Ishikawa (cell line): Measurements from ENCODE around the gene TMUB1.

ENCODE experiments used
- CEBPB ChIP-seq: IDR thresholded peaks from 2 replicates; pipeline ENCODE4 v1.6.1; 2012
- CREB1 ChIP-seq: IDR thresholded peaks from 2 replicates; pipeline ENCODE4 v1.6.1; 2012; ENCODE audit warnings: low read depth
- EGR1 ChIP-seq: IDR thresholded peaks from 2 replicates; pipeline ENCODE4 v1.6.1; 2012
- EP300 ChIP-seq: IDR thresholded peaks from 2 replicates; pipeline ENCODE4 v1.6.1; 2012; ENCODE audit warnings: borderline replicate concordance
- FOXM1 ChIP-seq: IDR thresholded peaks from 2 replicates; pipeline ENCODE4 v1.6.1; 2012; ENCODE audit warnings: low read depth, borderline replicate concordance
- NFIC ChIP-seq: IDR thresholded peaks from 2 replicates; pipeline ENCODE4 v1.6.1; 2012
- RAD21 ChIP-seq: IDR thresholded peaks from 2 replicates; pipeline ENCODE4 v1.6.1; 2012; ENCODE audit warnings: low read depth
- TAF1 ChIP-seq: IDR thresholded peaks from 2 replicates; pipeline ENCODE4 v1.6.1; 2012; ENCODE audit warnings: low read depth, mild to moderate bottlenecking
- TCF12 ChIP-seq: IDR thresholded peaks from 2 replicates; pipeline ENCODE4 v1.6.1; 2012; ENCODE audit warnings: low read depth
- TEAD4 ChIP-seq: IDR thresholded peaks from 2 replicates; pipeline ENCODE4 v1.6.1; 2012
- YY1 ChIP-seq: IDR thresholded peaks from 2 replicates; pipeline ENCODE4 v1.6.1; 2012; ENCODE audit warnings: low read depth
- ZBTB7A ChIP-seq: IDR thresholded peaks from 2 replicates; pipeline ENCODE4 v1.6.1; 2012; ENCODE audit warnings: low read depth
- TF ChIP-seq, protein P1 (sequence below): IDR thresholded peaks from 2 replicates; pipeline ENCODE4 v1.6.1; 2012
- TF ChIP-seq, protein P2 (sequence below): IDR thresholded peaks from 2 replicates; pipeline ENCODE4 v1.6.1; 2012
- TF ChIP-seq, protein P3 (sequence below): IDR thresholded peaks from 2 replicates; pipeline ENCODE4 v1.6.1; 2012; ENCODE audit warnings: low read depth, mild to moderate bottlenecking

The TMUB1 gene

DNA sequence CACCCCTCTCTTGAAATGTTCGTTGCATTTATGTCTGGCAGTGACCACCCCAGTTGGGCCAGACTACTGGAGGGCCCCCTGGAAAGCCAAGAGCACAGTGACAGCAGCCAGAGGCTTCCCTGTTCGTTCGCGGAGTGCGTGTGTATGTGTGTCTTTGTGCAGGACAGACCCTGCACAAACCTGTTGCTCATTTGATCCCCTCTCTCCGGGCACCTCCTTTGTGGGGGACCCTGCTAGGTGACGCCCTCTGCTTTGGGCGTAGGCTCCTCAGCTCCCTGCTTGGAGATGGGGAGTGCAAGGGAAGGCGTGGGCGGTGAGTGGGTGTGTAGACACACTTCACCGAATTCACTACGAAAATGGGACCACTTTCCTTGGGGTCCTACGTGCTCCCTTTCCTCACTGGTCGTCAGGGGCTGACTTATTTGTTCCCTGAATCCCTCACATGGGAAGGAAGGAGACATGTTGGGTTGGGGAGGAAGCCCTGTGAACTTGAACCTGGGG is 41.7 kb upstream of the TMUB1 start:
- TF ChIP-seq ZBTB7A = no peak
- TF ChIP-seq TEAD4 = no peak
- TF ChIP-seq, protein P1, sequence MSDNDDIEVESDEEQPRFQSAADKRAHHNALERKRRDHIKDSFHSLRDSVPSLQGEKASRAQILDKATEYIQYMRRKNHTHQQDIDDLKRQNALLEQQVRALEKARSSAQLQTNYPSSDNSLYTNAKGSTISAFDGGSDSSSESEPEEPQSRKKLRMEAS = no peak
- TF ChIP-seq, protein P2, sequence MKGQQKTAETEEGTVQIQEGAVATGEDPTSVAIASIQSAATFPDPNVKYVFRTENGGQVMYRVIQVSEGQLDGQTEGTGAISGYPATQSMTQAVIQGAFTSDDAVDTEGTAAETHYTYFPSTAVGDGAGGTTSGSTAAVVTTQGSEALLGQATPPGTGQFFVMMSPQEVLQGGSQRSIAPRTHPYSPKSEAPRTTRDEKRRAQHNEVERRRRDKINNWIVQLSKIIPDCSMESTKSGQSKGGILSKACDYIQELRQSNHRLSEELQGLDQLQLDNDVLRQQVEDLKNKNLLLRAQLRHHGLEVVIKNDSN = no peak
- TF ChIP-seq EP300 = no peak
- TF ChIP-seq, protein P3, sequence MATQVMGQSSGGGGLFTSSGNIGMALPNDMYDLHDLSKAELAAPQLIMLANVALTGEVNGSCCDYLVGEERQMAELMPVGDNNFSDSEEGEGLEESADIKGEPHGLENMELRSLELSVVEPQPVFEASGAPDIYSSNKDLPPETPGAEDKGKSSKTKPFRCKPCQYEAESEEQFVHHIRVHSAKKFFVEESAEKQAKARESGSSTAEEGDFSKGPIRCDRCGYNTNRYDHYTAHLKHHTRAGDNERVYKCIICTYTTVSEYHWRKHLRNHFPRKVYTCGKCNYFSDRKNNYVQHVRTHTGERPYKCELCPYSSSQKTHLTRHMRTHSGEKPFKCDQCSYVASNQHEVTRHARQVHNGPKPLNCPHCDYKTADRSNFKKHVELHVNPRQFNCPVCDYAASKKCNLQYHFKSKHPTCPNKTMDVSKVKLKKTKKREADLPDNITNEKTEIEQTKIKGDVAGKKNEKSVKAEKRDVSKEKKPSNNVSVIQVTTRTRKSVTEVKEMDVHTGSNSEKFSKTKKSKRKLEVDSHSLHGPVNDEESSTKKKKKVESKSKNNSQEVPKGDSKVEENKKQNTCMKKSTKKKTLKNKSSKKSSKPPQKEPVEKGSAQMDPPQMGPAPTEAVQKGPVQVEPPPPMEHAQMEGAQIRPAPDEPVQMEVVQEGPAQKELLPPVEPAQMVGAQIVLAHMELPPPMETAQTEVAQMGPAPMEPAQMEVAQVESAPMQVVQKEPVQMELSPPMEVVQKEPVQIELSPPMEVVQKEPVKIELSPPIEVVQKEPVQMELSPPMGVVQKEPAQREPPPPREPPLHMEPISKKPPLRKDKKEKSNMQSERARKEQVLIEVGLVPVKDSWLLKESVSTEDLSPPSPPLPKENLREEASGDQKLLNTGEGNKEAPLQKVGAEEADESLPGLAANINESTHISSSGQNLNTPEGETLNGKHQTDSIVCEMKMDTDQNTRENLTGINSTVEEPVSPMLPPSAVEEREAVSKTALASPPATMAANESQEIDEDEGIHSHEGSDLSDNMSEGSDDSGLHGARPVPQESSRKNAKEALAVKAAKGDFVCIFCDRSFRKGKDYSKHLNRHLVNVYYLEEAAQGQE = no peak
- no peak for TF ChIP-seq RAD21
- no peak for TF ChIP-seq NFIC
- TF ChIP-seq CEBPB = no peak
- TF ChIP-seq TAF1 = no peak
- no peak for TF ChIP-seq TCF12

DNA sequence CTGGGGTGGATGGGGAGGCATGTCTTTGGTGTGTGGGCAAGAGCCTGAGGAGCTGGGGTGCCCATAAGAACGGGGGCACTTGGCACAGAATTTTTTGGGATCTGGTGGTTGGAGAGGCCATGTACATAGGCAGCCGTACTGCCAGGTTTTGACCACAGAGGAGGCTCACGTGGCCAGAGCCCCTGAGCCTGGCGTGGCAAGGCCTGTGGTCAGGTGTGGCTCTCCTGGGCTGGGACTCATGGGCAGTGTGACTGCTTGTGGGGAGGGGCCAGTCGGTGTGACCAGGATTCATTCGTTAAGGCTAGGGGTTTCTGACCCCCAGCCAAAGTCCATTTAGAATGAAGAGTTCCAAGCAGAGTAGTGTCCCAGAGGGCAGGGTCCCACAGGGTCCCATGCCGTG is 41.2 kb upstream of the TMUB1 start:
- TF ChIP-seq CREB1 (no peak), TEAD4 (no peak), EGR1 (no peak), CEBPB (no peak), YY1 (no peak), ZBTB7A (no peak), EP300 (no peak)
- TF ChIP-seq, protein P3 = no peak

DNA sequence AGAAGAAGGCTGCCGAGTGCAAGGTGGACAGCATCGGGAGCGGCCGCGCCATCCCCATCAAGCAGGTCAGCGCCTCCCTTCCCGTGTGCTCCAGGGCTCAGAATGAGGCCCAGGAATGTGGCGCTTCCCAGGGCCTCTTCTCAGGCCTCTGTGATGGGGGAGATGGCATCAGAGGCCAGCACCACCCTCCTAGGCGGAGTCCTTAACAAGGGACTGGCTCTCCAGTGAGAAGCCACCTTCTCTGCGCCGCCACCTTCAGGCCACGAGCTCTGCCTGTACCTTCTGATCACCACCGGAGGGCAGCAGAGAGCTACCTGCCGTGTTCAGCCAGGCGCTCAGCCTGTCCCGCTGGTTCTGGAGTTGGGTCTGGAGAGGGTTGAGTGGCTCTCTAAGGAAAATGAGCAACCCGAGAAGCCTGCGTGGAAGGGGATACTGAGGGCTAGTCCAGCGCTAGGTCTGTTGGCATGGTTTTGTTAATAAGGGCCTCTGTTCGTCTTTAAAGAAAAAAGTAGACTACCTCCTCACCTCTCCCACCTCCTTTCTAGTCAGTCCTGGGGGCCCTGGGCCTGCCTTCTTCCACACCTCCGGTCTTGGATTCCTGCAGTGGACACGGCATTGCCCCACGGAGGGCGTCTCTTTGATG is 40.6 kb upstream of the TMUB1 start:
- TF ChIP-seq TCF12 = peak; percentile 21; the same call in 1 of the 2 replicates
- no peak for TF ChIP-seq CREB1
- TF ChIP-seq, protein P2 = peak; percentile 11; the same call in 1 of the 2 replicates
- no peak for TF ChIP-seq NFIC
- TF ChIP-seq RAD21 = peak; percentile 98
- TF ChIP-seq, protein P1 = peak; percentile 78
- TF ChIP-seq EGR1 = no peak
- TF ChIP-seq TEAD4 = peak; percentile 17; the same call in 1 of the 2 replicates
- TF ChIP-seq YY1 = peak; percentile 38; the same call in 1 of the 2 replicates
- TF ChIP-seq CEBPB = no peak

DNA sequence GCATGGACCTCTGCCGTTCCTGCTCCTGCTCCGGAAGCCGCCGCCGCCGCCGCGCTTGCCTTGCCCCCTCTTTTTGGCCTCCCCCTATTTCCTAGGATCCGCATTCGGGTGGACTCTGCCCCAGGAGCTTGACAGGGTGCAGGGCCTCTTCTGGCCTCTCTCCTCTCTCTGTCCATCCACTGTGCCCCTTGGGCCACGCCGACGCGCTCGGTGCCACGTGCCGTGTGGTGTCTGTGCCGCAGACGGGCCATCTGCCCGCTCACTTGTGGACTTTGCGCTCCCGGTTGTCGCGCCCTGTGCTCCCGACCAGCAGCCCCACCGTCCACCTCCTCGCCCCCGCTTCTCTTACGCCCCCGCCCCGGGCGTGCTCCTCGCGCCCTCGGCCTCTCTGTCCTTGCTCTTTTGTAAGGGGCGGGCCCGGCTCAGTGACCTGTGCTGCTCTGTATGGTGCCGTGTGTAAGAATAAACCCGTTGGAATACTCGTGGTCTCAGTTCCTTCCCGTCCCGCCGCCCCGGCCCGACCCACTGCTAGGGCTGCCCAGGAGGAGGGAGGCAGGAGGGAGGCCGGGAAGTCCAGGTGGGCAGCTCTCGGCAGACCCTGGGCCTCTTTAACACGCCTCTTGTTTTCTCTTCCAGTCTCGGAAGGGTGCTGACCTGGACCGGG is 40.0 kb upstream of the TMUB1 start:
- TF ChIP-seq ZBTB7A = no peak
- no peak for TF ChIP-seq YY1

DNA sequence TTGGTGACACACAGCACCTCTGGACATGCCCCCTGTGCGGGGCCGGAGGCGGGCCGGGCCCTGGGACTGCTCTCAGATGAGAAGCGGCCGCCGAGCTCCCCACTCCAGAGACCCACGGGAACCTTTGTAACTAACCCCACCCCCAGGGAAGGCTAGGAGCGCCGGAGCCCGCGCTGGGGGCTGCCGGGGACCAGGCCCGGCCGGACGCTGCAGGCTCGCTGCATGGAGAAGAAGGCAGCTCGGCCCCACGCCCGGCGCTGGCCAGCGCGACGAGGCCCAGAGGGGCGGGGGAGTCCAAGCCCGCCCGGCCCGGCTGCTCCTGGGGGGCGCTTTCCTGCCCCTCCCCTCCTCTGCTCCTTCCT is 39.5 kb upstream of the TMUB1 start:
- TF ChIP-seq, protein P1 = no peak
- TF ChIP-seq EGR1 (no peak), RAD21 (no peak), TEAD4 (no peak), TAF1 (no peak)

DNA sequence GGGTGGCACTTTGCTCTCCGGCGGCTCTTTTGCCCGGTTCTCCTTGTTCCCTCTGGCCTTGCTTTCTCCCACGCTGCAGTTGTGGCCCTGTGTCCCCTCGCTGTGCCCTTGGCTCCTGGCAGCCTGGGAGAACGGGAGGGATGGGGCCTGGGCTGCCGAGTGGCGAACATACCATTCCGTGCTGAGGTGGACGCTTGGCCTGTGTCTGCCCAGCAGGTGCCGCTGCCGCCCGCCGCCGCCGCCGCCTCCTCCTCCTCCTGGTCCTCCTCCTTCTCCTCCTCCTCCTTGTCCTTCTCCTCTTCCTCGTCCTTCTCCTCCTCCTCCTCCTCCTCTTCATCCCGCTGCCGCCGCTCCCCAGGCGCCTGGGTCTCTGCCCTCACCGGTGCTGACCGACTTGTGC is 39.0 kb upstream of the TMUB1 start:
- TF ChIP-seq RAD21 (no peak), FOXM1 (no peak), ZBTB7A (no peak), NFIC (no peak), CREB1 (no peak), TAF1 (no peak), TCF12 (no peak), TEAD4 (no peak), CEBPB (no peak), EP300 (no peak), YY1 (no peak), EGR1 (no peak)
- TF ChIP-seq, protein P3 = no peak
- TF ChIP-seq, protein P2 = no peak
- TF ChIP-seq, protein P1 = no peak
